Anterior cingulate cortex (tissue), 58 donors: ENCODE results near the gene ITIH6.

Source experiments
- DNase-seq, 58 donors: peaks; one replicate each; lab custom pipeline; 2025; lab: John Stamatoyannopoulos, UW

Gene ITIH6

DNA sequence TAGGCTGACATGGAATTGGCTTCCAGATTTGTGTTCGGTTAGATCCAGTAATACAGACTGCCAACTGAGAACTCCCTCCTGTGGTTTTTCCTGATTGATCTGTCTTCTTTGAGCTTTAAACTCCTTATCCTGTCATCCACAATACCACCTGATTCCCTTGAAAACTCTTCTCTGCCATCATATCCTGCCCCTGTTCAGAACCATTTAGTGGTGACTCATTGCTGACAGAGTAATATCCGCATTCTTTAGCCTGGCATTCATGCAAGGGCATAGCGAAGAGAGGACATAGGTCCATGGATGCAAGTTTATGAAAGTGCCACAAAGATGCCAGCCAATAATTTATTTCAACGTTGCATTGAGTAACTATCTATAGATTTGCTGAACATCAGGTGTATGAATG, 76.6 kb downstream of the ITIH6 start:
- no peak for DNase-seq

DNA sequence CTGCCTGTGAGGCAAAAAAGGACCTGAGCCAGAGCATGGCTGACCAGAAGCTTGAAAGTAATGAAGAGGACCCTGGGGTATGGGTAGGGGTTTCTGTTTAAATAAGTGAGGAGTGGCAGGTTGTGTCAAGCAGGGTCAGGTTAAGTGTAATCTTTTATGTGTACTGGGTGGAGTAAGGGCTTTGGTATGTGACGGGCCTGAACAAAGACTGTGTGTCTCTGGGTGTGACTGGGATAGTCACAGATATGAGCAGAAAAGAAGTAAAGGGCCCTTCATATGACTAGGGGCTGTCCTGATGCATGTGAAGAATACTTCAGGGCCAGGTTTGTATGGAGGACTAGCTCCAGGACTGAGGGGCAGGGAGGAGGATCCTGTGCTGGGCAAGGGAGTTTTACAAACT, 82.4 kb downstream of the ITIH6 start:
- no peak for DNase-seq

DNA sequence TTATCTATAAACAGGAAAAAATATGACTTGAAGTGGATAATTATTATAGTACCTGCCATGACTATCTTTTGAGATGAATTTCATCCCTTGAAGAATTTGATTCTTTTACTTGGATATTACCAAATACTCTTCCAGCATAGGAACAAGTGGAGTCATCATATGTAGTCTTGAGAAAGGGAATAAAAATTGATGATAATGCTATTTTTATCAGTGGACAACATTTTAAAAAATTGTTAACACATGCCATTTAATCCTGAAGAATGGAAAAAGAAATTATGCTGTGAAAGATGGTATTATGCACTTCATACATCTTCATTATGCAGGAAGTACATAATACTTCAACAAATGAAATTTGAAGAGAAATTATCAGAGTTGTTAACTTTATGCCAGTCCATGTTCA, 83.6 kb downstream of the ITIH6 start:
- DNase-seq: no peak

DNA sequence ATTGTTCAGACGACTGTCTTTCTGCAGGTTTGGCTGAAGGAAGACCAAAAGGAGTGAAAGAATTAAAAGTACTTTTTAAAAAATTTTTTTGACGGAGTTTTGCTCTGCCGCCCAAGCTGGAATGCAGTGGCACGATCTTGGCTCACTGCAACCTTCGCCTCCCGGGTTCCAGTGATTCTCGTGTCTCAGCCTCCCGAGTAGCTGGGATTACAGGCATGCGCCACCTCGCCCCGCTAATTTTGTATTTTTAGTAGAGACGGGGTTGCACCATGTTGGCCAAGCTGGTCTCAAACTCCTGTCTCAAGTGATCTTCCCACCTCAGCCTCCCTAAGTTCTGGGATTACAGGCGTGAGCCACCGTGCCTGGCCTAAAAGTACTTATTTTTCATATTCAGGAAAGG, 86.3 kb downstream of the ITIH6 start:
- DNase-seq: no peak

DNA sequence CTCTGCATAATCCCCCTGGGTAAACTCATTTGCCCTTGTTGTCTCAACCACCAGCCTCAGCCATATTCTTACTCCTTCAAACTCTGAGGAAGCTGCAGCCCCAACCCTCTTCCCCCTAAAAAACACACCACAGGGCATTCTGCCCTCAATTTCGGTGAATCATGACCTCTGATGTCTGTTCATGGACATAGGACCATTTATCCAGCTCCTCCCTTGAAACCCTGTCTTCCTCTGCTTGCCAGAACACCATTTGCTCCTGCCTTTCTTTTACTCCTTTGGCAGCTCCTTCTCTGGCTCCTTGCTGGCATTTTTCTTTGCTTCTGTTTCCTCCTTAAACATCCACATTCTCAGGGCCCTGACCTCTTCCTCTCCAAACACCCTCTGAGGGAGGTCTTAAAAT, 87.1 kb downstream of the ITIH6 start:
- DNase-seq: no peak

DNA sequence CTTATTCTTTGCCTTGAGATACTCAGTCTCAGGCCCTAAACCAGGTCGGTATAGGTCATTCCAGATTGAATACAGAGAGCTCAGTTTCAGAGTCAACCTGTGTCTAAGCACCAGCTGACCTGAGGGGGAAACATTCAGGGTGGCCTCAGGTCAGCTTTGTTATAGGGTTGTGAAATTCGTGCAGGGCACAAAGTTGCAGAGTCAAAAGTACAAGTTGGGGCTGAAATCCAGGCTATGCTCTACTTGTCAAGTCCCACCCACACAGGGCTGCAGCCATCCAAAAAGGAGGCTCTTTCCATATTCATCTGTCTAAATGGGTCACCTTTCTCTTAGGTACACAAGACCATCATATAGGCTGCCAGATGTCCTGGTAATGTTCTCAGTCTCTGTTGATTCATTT, 89.7 kb downstream of the ITIH6 start:
- no peak for DNase-seq
